NCI-H2029 (cell line): Measurements from ENCODE around the gene OR1F1.
A peak's percentile ranks its signal among the peaks of the same experiment; 100 is the strongest.
"Not testable (repeated sequence)": the region's sequence is repeated elsewhere in the genome, so short reads cannot be mapped to it uniquely, and the experiment has no call there.

ENCODE experiments used
- DNase-seq: peaks from one replicate; lab custom pipeline; 2025; lab: John Stamatoyannopoulos, UW

Gene OR1F1

DNA sequence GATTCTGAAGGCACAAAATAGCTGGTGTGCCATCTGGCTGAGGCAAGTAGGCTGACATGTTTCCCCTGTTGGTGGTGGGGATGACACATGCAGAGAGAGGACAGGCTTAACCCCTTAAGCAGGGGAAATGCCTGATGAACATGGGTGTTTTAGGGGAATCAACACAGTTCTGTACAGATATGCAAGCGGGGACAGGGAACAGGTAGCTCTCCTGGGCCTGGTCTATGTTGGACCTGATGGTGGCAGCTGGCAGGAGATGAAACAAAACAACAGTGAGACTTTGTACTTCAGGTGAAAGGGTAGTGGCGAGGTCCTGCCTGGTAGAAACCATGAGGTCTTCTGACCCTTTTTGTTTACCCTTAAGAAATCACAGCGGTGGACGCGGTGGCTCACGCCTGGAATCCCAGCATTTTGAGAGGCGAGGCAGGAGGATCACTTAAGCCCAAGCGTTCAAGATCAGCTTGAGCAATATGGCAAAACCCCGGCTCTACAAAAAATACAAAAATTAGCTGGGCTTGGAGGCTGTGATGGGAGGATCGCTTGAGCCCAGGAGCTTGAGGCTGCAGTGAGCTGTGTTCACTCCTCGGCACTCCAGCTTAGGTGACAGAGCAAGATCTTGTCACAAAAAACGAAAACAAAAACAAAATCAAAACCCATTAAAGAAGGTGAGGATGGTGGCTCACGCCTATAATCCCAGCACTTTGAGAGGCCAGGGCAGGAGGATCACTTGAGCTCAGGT is 10.5 kb downstream of the OR1F1 start:
- DNase-seq = no peak

DNA sequence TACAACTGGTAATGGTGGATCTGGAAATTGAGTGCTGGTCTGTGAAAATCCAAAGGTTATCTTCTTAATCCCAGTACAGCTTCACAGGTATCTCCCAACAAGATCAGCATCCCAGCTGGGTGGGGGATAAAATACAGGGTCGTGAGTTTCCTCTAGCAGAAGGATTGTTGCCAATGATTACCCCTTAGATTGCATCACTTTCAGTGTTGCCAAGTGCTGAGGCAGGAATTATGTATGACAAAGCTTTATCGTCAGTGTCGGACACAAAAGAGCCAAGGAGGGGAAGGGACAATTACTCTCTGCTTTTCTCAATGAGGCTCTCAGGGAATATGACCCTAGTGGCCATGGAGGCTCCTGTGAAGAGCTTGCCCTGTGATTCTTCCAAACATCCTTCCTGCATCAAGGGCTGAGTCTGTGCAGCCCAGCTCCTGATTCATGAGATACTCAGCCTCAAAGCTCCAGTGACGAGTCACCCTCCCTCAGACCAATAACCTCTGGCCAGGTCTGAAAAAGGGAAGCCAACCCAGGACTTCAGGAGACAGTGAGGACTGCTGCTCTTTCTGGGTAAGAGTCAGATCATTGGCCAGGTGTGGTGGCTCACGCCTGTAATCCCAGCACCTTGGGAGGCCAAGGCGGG is 15.0 kb downstream of the OR1F1 start:
- no peak for DNase-seq

- not testable (repeated sequence) for DNase-seq
These were observed 17.9 kb downstream of the OR1F1 start for GRCh38 chr16:3205939-3206338.

DNA sequence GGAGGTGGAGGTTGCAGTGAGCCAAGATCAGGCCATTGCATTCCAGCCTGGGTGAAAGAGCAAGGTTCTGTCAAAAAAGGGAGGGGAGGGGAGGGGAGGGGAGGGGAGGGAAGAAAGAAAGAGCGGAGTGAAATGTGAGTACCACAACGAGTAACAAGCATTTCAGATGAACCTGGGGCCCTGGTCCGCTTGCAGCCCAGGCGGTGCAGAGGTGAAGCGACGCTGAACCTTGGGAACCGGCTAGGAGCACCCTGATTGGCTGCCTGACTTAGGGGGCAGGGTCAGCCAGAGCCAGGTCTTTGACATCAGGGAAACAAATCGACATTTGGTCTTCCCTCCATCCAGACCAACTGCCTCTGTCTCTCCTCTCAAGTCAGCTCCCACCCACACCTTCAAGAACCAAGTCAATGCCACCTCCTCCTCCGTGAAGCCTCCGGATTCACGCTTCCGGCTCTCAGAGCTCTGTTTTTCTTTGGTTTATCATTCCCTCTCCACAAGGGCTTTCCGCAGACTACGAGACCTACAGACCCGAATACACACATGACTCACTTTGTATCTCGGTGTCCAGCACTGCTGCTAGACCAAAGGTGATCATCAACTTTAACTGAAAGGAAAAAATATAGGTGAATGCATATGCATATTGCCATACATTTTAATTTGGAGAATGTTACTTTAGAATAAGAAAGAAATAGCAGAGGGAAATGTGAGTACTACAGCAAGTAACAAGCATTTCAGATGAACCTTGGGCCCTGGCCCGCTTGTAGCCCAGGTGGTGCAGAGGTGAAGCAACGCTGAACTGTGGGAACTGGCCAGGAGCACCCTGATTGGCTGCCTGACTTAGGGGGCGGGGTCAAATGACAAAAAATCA is 19.3 kb downstream of the OR1F1 start:
- DNase-seq = no peak

GRCh38 chr16:3212006-3212405 is 24.0 kb downstream of the OR1F1 start:
- DNase-seq = no peak

- DNase-seq = no peak
These were observed 24.6 kb downstream of the OR1F1 start for GRCh38 chr16:3212567-3212966.

GRCh38 chr16:3214904-3215600 is 27.0 kb downstream of the OR1F1 start:
- DNase-seq = no peak

GRCh38 chr16:3215601-3216262 is 27.7 kb downstream of the OR1F1 start:
- DNase-seq = no peak

DNA sequence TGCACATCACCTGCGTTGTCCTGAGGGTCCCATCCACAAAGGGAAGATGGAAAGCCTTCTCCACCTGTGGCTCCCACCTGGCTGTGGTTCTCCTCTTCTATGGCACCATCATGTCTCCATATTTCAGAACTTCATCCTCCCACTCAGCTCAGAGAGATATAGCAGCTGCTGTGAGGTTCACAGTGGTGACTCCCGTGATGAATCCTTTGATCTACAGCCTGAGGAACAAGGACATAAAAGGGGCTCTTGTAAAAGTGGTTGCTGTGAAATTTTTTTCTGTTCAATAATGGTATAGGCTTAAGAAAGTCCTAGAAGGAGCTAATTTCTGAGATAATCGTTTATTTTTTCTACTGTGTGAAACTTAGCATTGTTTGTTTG is 28.2 kb downstream of the OR1F1 start:
- no peak for DNase-seq

DNA sequence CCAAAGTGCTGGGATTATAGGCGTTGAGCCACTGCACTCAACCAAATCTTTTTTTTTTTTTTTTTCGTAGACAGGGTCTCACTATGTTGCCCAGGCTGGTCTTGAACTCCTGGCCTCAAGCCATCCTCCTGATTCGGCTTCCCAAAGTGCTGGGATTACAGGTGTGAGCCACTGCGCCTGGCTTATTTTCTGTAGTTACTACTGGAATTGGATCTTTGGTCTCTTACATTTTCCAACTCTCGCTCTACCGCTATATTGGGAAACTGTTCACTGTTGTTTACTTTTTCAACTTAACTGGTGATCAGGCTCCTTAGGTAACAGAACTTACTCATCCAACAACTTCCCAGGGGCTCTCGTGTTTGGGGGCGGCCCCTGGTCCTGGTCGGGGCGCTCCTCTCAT is 32.8 kb downstream of the OR1F1 start:
- DNase-seq = no peak

DNA sequence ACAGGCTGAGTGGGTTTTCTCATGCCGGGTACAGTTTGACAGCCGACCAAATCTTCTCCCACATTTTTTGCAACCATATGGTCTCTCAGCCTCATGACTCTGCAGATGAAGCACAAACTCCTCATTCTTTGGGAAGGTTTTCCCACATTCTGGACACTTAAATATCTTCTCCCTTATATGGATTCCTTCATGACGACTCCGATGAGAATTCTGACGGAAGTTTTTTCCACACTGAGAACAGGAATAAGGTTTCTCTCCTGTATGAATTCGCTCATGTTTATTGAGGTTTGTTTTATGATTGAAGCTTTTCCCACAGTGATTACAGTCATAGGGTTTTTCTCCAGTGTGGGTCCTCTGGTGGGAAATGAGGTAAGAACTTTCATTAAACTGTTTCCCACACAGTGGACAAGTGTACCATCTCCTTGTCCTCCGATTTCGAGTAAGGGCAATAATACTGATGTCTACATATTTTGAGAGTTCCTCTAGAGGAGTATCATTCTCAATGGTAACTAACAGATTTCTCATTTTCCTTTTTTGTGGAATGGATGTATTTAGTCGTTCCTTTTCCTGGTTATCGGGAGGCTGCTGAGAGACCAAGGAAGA is 36.0 kb downstream of the OR1F1 start:
- no peak for DNase-seq

- no peak for DNase-seq
These were observed 46.5 kb downstream of the OR1F1 start for GRCh38 chr16:3234543-3234856.

GRCh38 chr16:3234857-3235561 is 47.0 kb downstream of the OR1F1 start, which contains the start of gene ZNF200:
Gene ZNF200 (minus strand): TSS chr16:3235158. CDS start chr16:3233755, 1,403 bp downstream.
- peak; percentile 86 for DNase-seq

DNA sequence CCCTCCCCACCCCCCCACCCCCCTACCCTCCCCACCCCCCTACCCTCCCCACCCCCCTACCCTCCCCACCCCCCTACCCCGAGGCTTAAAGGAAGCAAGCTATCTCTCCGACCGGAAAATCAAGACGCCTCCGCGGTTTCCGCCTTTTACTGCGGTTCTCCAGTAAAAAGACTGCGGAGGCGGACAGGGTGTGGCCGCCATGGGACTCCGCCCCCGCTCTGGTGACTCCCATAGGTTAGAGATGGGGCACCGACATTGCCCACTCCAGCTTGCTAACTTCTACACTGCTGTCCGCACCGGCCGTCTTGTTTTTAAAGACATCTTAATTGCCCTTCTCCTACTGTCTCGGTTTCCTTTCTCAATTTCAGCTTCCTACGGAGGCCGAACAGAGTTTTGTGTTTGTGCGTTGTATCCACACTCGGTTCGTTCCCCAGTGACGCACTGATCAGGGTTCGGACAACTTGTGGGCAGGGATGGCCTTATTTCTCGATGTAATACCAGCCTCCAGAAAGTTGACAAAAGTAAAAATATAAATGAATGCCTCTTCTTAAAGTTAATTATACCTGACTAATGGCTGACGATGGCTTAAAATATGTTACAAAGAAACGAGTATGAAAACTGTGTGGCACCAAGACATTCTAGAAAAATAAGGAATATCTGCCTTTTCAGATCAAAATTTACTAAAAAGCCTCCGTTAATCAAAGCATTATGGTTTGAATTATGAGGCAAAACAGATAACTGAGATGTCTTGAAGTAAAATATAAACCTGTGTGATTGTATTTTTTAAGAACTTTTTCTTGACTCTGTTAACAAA is 48.1 kb downstream of the OR1F1 start:
- DNase-seq = no peak

DNA sequence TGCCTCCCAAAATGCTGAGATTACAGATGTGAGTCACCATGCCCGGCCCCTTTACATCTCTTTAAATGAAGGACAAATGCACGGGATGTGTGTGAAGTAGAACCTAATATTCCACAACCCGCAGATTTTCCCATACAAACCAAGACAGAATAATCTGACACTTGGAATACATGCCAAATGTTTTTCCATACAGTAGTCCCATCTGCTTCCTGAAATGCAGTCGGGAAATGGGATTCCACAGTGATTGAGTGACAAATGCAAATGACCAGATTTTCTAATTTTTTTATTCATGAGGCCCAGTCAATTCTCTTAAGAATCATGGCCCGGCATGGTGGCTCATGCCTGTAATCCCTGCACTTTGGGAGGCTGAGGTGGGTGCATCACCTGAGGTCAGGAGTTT is 53.8 kb downstream of the OR1F1 start:
- no peak for DNase-seq

- DNase-seq = no peak
These were observed 54.7 kb downstream of the OR1F1 start for GRCh38 chr16:3242709-3243108.

- DNase-seq = no peak
These were observed 55.9 kb downstream of the OR1F1 start for GRCh38 chr16:3243882-3244281.

- no peak for DNase-seq
These were observed 58.0 kb downstream of the OR1F1 start for GRCh38 chr16:3246002-3246401.

- DNase-seq = no peak
These were observed 58.9 kb downstream of the OR1F1 start for GRCh38 chr16:3246876-3247275.

DNA sequence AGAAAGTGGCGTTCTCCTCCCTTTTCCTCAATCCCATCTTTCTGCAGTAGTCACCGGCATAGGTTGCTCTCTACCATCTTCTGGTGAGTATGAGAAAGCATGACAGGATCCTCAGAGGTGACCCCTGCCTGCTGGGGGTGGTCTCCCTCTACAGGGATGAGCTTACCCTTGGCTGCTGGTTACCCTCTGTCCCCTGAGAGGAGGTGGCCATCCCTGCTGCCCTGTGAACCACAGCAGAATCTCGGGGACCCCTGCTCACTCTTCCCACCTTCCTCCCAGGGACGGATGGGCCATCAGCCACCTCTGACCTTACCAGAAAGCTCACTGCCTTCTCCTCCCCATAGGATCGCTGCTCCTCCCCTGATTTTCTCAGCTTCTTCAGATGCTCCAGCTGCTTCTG is 60.6 kb downstream of the OR1F1 start:
- no peak for DNase-seq
